Heart left ventricle (tissue), 13 donors: ENCODE results near the gene CREBBP.

Experiments
- CTCF ChIP-seq, 12 donors: fragments of 200-600 bp; sonication (generic) in 4 of 12; IDR thresholded peaks; one replicate each; pipeline versions ENCODE4 v1.5.0 to v1.8.0; 2018 to 2022; ENCODE audit warnings: antibody characterized with exemption in 12 of 12, mild to moderate bottlenecking in 5 of 12
- POLR2A ChIP-seq, 2 donors: fragments of 450-650 bp; IDR thresholded peaks; one replicate each; pipeline ENCODE4 v1.6.1; 2017; ENCODE audit warnings: antibody characterized with exemption in 2 of 2, mild to moderate bottlenecking in 2 of 2, moderate library complexity in 2 of 2
- donor health status: ischemic (EF 13 %, LVEDD 7.1; RV severe dilation, severe dysfunction).
- donor health status: DM: no; HTN: yes; CAD: no.
- donor health status: DM: no; HTN: no; CAD: no.
- donor health status: ischemic (EF 25% LVEDD 6.9; RV normal size, moderate dysfunction).
- donor health status: ischemic (EF 25% LVEDD 5.7; RV mildly dilated, moderate dysfunction).
- donor health status: ischemic (EF 35%, LVEDD 5.7; RV mildly dilated, moderate dysfunction).
- donor health status: nonischemic (EF 11% LVEDD 7.7; RV severe dilation, severe dysfunction).
- donor health status: DM: yes; HTN: yes; CAD: no.
- donor health status: PGD.
- donor health status: ischemic (EF 29% LVEDD 5.4; RV normal size, mild dysfunction).
- donor health status: nonischemic (EF 23%, LVEDD 6.1; RV moderate dilation, normal function).

GRCh38 chr16:3839402-3840184, 40.9 kb downstream of the CREBBP start:
- TF ChIP-seq POLR2A (IDR thresholded peaks at IDR 0.05) (no peak), CTCF (IDR thresholded peaks at IDR 0.05) (no peak)
